HG02885 (cell line): ENCODE results near the gene KRT7.
"Not testable (repeated sequence)": the region's sequence is repeated elsewhere in the genome, so short reads cannot be mapped to it uniquely, and the experiment has no call there.

ENCODE experiments used
- ATAC-seq: cut with Tn5 transposase; IDR thresholded peaks from one replicate; pipeline ENCODE4 v1.9.1; 2021; ENCODE audit warnings: mild to moderate bottlenecking; ENCODE audit not compliant: unreplicated experiment, poor library complexity

The KRT7 gene

GRCh38 chr12:52252728-52253343 lies 19.8 kb downstream of the KRT7 start:
- ATAC-seq: no peak

- ATAC-seq: no peak
Observed at GRCh38 chr12:52253391-52254179, 20.5 kb downstream of the KRT7 start.

GRCh38 chr12:52254180-52254964 lies 21.3 kb downstream of the KRT7 start:
- no peak for ATAC-seq

- ATAC-seq: no peak
Observed at GRCh38 chr12:52254965-52255751, 22.1 kb downstream of the KRT7 start.

GRCh38 chr12:52255926-52256583 lies 23.0 kb downstream of the KRT7 start:
- no peak for ATAC-seq

GRCh38 chr12:52256584-52256935 lies 23.5 kb downstream of the KRT7 start:
- ATAC-seq: no peak

GRCh38 chr12:52257074-52257551 lies 24.1 kb downstream of the KRT7 start:
- ATAC-seq: no peak

- ATAC-seq: not testable (repeated sequence)
Observed at GRCh38 chr12:52257922-52258321, 24.9 kb downstream of the KRT7 start.

GRCh38 chr12:52258335-52258901 lies 25.4 kb downstream of the KRT7 start:
- ATAC-seq: no peak

- ATAC-seq: no peak
Observed at GRCh38 chr12:52259657-52260243, 26.7 kb downstream of the KRT7 start.

- no peak for ATAC-seq
Observed at GRCh38 chr12:52260361-52261207, 27.5 kb downstream of the KRT7 start.

GRCh38 chr12:52261208-52261484 lies 28.1 kb downstream of the KRT7 start:
- ATAC-seq: no peak

GRCh38 chr12:52262286-52262685 lies 29.2 kb downstream of the KRT7 start:
- no peak for ATAC-seq

GRCh38 chr12:52263761-52264434 lies 30.9 kb downstream of the KRT7 start:
- no peak for ATAC-seq

GRCh38 chr12:52264435-52264825 lies 31.4 kb downstream of the KRT7 start:
- ATAC-seq: no peak

- ATAC-seq: no peak
Observed at GRCh38 chr12:52266514-52266913, 33.5 kb downstream of the KRT7 start.

- ATAC-seq: no peak
Observed at GRCh38 chr12:52267266-52267665, 34.2 kb downstream of the KRT7 start.

- no peak for ATAC-seq
Observed at GRCh38 chr12:52267699-52268098, 34.7 kb downstream of the KRT7 start.
